ENCODE measurements around the gene CCNE1.

- no peak for TF ChIP-seq CTCF (IDR thresholded peaks at IDR 0.05 in 4 of 5, conservative IDR thresholded peaks at IDR 0.05 in 1 of 5)
- TF ChIP-seq POLR2A (IDR thresholded peaks at IDR 0.05), result no peak
These were observed 19.9 kb downstream of the CCNE1 start for GRCh38 chr19:29831686-29832085.
